GM19468 (cell line): ENCODE measurements around the gene MKLN1.
"Not testable (repeated sequence)": the region's sequence is repeated elsewhere in the genome, so short reads cannot be mapped to it uniquely, and the experiment has no call there.

Experiments used
- ATAC-seq: cut with Tn5 transposase; IDR thresholded peaks from one replicate; pipeline ENCODE4 v1.9.1; 2021; ENCODE audit warnings: mild to moderate bottlenecking, moderate library complexity, moderate number of reproducible peaks; ENCODE audit not compliant: unreplicated experiment; ENCODE audit errors: extremely low read depth

MKLN1 gene

DNA sequence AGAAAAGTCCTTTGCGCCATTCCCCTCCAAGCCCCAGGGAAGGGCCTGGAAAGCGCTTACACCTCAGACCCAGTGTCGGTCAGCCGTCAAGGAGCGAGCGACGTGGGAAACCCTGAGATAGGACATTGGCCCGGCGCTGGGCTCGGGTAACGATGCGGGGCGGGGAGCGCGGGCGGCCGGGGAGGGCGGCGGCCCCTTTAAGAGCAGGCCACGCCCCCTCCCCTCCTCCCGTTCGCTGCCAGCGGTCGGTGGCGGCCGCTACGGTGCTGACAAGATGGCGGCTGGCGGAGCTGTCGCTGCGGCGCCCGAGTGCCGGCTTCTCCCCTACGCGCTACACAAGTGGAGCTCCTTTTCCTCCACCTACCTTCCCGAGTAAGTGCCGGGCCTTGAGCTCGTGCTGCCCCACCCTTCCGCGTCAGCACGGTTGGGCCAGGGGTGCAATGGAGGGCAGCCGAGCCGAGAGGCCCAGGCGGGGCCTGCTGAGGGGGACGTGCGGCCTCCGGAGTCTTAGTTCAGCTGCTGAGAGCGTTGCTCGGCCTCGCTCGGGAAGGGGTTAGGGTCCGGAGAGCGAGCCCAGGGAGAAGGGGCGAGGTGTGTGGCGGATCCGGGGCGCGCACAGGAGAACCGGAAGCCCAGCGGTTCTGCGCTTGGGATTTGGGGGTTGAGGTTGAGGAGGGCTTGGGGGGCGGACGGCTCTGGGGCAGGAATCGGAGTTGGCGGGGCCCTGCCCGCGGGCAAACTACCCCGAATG is at the start of gene MKLN1:
Gene MKLN1, plus strand, starts transcription at position 251 of the 751 bp plus-strand sequence. Its CDS starts 24 bp downstream, at position 275.
- ATAC-seq = peak; percentile 79

DNA sequence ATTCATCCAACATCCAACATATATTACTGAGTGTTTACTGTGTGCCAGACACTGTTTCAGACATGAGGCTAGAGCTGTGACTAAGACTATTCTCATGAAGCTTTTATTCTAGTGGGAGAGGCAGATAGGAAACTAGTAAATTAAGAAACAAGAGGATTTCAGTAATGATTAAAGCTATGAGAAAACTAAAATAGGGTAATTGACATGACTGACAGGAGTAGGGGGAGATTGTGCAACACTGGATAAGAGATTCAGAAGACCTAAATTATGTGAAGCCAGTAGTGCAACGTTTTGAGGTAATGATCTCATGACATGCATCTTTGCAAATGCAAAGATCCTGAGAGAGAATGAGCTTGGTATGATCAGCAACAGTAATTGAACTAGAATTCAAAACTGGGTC is 48.6 kb upstream of the MKLN1 start:
- no peak for ATAC-seq

DNA sequence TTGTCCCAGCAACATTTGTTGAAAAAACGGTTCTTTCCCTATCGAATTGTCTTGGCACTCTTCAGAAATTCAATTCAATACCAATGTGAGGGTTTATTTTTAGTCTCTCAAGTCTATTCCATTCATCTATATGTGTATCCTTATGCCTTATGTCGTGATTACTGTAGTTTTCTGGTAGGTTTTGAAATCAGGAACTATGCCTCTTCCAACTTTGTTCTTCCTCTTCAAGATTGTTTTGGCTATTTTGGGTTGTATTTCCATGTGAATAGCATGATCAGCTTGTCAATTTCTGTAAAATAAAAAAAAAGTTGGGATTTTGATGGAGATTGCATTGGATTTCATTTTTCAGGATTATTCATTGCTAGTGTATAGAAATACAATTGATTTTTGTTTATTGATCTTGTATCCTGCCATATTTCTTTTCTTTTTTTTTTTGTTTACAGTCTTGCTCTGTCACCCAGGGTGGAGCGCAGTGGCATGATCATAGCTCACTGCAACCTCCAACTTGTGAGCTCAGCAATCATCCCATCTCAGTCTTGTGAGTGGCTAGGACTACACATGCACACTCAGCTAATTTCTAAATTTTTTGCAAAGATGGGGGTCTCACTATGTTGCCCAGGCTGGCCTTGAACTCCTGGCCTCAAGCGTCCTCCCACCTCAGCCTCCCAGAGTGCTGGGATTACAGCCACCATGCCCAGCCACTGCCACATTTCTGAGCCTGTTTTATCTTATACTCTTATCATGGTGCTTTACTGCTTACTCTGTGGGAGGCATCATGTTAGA is 46.2 kb upstream of the MKLN1 start:
- no peak for ATAC-seq

DNA sequence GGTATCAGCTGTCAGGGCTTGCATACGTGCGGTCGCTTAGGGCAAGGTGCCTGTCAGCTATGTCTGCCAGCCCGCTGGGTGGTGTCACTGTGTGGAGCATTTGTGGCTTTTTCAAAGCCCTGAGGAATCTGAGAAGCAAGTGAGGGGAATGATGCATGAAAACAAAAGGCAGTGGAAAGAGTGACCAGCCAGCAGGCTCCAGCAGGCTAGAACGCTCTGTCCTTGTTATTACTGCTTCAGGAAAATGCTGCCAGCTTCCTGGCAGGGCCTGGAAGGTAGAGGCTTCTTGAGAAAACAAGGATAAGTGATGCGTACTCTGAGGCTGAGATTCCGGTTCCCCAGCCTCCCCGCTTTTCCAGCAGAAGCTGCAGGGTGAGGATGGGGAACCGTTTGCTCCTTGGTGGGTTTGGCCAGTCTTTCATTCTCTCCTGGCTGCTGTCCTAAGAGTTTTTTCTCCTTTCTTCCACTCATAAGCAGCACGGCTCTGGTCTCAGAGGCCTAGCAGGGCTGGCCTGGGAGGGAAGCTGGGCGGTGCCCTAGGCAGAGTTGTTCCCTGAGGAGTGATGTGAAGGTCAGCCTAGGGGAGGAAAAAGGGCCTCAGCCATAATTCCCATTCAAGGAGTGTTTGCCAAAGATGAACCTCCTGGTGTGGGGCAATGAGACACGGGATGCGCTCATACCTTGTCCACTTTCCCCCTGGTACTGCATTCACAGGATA is 42.8 kb upstream of the MKLN1 start:
- no peak for ATAC-seq

DNA sequence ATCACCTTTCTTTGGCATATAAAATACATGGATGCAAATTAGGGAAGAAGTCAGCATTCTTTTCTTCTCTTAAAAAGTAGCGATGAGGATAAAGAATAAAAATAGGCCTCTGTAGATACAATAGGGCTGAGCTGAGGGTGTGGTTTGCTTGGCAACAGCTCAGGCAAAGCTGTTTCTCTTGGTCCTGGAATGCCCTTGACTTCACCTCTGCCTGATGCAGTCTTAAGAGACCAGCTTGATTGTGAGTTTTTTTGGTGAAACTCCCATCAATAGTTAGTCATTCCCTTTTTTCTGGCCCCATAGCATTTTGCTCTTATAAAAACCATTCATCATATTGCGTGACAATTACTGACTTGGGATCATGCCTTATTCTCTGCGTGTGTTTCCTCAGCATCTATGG is 42.1 kb upstream of the MKLN1 start:
- no peak for ATAC-seq

DNA sequence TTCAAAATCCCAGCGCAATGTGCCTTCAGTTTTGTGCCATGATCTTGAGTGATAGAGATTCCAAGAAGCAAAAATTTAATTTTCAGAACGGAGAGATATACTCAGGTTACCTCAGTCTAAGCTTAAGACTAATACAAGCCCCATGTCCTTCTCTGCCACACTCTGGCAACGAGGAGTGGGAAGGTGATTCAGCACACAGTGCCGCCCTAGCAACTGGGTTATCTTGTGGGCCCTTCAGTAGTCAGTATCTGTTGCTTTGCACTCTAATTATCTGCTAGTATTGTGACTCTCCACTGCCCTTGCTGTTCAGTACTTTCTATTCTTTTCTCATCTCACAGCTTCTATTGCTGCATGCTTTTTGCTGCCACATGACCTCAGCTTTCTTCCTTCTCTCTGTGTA is 39.2 kb upstream of the MKLN1 start:
- ATAC-seq = no peak

DNA sequence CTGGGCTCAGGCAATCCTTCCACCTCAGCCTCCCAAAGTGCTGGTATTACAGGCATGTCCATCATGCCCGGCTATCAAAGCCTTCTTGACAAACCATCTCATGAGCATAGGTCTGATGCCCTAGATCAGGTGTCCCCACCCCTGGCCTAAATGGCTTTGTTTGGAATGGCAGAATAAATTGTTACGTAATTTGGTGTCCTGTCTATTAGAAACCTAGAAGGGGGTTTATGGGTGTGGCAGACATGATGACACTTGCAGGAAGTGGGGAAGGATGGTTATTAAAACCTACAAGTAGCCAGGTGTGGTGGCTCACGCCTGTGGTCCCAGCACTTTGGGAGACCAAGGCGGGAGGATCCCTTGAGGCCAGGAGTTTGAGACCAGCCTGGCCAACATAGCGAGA is 38.6 kb upstream of the MKLN1 start:
- ATAC-seq = no peak

DNA sequence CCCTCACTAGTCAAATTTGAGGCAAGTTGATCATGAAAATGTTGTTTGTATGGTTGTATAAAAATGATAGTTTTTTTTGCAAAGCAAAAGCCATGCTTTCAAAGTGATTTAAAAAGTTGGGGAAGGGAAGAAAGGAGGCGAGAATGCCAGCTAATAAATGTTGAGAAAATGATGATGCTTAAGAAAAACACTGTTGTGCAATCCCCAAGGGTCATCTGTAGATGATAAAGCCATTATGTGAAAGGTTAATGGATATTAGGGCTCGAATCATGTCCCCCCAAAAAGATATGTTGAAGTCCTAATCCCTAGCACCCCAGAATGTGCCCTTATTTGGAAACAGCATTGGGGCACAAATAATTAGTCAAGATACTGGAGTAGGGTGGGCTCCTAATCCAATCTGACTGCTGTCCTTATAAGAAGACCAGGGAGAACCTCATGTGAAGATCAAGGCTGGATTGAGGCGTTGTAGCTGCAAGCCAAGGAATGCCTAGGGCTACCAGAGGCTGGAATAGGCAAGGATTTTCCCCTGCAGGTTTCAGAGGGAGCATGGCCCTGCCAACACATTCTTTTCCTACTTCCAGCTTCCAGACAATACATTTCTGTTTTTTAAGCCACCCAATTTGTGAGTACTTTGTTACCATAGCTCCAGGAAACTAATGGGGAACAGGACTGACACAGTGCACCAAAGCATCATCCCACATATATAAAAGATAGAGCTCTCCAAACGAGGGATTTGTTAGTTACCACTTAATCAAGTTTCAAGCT is 35.4 kb upstream of the MKLN1 start:
- ATAC-seq = no peak

DNA sequence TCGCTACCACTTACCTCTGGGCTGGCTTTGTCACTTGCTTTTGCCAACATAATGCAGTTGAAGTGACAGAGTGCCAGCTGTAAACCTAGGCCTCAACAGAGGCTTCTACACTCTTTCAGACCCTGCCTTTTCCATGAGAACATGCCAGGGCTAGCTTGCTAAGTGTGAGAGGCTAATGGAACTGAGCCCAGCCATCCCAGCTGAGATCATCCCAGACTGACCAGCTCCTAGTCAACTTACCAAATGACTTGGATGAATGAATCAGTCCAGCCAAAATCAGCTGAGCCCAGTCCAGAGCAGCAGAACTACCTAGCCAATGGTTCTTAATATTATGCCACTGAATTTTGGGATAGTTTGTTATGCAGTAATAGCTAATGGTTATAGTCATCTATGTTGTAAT is 34.7 kb upstream of the MKLN1 start:
- no peak for ATAC-seq

DNA sequence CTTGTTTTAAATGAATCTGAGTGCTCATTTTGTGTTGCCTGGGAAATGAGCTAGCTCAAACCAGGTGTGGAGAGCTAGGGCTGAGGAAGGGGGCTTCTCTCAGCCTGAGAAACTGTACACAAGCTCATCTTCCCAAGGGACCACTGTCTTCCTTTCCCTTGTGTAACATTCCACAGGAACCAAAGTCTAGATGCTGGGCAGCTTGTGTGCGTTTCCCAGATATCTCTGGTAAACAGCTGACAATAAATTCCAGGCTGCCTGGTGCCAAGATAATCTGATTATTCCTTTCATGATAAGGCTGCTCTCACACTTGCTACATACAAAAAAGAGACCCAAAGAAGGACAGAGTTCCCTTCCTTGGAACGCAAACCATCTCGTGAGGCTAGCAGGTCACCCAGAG is 33.1 kb upstream of the MKLN1 start:
- ATAC-seq = no peak

DNA sequence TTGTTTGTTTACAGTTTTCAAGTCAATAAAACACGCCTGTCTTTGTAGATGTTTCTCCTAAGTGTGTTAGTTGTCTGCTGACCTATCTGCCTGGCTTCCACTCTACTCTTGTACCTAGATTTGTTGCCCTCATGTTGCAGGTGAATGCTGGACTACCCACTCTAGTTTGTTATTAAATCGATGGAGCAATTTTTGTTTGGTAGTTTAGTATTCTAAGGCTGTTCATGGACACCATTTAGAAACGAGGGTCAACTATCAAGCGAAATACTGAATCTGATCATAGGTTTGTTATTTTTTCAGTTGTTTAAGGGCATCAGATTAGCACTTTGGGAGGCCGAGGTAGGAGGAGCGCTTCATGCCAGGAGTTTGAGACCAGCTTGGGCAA is 29.1 kb upstream of the MKLN1 start:
- ATAC-seq = no peak

DNA sequence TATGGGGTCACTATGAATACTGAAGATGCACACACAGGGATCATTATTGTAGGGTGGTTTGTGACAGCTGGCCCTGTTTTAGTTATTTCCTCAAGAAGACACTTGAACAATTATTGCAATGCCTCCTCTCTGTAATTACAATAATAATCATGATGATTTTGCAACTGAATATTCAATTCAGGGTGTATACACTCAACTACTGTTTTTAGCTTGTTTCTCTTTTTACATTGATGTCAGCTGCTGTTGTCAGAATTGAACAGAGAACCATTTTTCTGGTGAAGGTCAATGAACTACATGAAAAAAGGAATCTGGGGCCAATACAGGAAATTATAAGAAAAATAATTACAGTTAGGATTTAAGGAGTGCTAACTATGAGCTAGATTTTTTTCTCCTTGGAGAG is 28.6 kb upstream of the MKLN1 start:
- ATAC-seq = no peak

DNA sequence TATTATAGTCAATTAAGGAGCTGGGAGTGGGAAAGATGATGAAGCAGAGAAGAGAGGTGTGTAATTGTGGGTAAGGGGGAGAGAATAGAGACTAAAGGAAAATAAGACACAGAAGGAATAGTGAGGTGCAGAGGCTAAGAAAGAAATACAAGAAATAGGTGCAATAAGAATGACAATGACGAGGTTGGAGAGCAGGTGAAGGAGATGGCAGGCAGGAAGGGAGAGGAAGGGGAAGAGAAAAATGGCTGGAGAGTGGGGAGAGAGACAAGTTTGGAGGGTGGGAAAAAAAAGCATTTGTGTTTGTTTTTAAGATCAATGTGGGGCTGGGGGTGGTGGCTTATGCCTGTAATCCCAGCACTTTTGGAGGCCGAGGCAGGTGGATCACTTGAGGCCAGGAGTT is 27.6 kb upstream of the MKLN1 start:
- no peak for ATAC-seq

DNA sequence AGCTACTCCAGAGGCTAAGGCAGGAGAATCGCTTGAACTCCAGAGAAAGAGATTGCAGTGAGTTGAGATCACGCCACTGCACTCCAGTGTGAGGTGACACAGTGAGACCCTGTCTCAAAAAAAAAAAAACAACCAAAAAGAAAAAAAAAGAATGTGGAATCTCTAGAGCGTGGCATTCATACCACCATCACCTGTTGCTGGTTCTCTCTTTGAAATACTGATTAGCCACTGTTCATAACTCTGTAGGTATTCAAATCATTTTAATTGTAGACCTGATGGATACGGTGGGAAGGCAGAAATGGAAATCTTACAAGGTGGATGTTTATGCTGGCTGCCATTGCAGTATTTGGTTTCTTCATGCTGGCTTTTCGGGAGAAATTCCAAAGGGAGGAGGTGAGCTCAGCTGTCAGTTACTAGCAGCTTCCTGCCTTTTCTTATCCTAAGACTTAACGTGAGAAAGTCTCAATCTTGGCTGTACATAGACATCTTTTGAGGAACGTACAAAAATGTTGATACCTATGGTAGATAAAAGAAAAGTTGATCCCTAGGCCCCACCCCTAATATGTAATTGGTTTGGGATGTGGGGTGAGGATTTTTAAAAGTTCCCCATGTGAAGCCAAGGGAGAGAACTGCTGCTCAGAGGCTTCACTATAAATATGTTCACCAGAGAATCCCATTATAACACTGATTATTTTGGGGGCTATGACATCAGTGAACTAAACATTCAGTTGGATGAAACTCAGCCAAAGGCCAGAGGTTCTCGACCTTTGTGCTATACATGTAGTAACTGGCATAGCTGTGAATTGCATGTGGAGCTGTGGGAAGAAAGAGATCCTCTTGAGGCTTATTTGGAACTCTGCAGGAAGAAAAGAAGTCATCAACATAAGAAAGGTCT is 26.9 kb upstream of the MKLN1 start:
- no peak for ATAC-seq

DNA sequence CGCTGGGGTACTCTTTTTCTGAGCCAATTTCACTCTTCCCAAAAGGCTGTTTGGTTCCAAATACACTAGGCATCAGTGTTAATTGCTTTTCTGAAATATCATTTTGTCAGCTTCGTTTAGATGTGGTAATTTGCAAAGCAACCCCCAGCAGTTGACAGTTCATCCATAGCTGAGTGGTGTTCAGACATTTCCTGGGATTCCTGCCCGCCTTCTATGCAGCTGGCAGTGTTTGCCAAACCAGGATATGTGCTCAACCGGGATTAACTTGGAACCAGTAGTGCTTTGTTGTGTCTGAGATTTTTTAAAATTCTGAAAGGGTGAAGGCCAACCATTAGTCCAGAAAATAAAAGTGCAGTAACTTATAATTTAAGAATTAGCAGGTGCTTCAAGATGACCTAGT is 25.2 kb upstream of the MKLN1 start:
- ATAC-seq = no peak

DNA sequence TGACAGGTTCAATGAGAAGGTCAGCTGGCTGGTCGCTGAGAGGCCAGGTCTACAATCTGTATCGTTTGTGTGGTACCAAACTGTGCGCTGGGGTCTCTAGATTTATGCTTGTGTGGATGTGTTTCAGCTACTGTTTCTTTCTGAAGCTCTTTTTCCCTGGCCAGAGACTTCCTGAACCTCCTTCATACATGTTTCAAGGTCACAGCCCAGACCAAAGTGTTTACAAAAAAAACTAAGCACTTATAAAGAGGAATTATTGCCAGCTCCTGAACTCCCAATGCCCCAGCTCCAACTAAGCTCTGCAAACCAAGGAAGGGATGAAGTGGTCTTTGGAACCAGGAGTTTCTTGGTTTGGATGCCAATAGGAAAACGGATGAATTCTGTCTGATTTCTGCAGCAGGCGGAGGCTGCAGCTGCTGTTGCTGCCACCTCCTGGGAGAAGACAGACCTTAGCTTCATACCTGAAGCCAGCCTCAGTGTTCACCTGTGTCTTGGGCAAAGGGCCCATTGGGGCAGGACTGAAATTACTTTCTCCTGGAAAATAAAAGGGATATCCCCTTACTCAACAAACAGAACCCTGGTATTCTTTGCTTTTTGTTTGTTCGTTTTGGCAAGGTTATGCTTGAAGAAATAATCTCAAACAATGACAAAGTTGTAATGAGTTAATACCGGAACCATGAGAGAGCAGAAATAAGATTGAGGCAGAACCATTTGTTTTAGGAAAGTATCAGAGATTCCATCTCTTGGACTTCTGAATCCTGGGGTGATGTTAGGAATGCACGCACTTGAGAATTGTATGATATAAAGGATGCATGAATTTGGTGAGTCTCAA is 24.6 kb upstream of the MKLN1 start:
- ATAC-seq = no peak

DNA sequence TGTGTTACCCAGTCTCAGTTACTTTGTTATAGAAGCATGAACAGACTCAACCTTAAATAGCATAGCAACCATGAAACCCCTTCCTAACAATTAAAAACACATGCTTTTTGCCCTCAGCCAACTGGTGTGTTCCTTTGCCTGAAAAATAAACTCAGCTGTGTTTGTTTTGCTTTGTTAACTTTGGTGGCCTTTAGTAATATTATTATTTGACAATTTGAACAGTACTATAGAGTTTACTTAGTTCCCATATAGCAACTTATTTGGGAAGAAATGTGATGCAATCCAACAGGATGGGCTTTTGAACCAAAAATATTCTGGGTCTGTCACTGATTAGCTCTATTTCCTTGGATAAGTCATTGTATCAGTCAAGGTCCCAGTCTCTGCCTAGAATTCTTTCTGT is 22.5 kb upstream of the MKLN1 start:
- no peak for ATAC-seq

DNA sequence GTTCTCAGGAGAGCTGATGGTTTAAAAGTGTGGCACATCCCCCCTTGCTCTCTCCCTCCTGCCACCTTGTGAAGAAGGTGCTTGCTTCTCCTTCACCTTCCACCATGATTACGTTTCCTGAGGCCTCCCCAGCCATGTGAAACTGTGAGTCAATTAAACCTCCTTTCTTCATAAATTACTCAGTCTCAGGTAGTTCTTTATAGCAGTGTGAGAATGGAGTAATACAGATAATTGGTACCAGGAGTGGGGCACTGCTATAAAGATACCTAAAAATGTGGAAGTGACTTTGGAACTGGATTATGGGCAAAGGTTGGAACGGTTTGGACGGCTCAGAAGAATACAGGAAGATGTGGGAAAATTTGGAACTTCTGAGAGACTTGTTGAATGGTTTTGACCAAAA is 21.6 kb upstream of the MKLN1 start:
- not testable (repeated sequence) for ATAC-seq

DNA sequence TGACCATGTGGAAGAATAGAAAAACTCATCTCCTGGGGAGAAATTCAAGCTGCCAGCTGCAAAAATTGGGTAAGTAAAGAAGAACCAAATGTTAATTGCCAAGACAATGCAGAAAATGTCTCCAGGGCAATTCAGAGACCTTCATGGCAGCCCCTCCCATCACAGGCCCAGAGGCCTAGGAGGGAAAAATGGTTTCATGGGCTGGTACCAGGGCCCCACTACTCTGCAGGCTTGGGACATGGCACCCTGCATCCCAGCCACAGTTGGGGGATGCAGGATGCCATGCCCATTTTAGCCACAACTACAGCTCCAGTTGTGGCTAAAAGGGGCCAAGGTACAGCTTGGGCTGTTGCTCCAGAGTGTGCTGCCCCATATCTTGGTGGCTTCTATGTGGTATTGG is 20.9 kb upstream of the MKLN1 start:
- no peak for ATAC-seq
